GM21737 (cell line): ENCODE measurements around the gene FAM167B.

ENCODE experiments used
- ATAC-seq: cut with Tn5 transposase; IDR thresholded peaks from one replicate; pipeline ENCODE4 v1.9.1; 2021; ENCODE audit warnings: mild to moderate bottlenecking, moderate library complexity; ENCODE audit not compliant: unreplicated experiment

FAM167B gene

GRCh38 chr1:32221980-32222755 is 24.9 kb upstream of the FAM167B start, which contains the start of the genes EIF3I and TMEM234:
TSS of gene EIF3I (plus strand) at chr1:32222407. CDS start at chr1:32222442, 35 bp downstream.
TSS of gene TMEM234 (minus strand) at chr1:32222353. CDS start at chr1:32222322, 31 bp downstream.
- peak; percentile 83 for ATAC-seq

- ATAC-seq: no peak
These were observed 23.3 kb upstream of the FAM167B start for GRCh38 chr1:32223683-32224082.

GRCh38 chr1:32224285-32224684 is 22.7 kb upstream of the FAM167B start:
- no peak for ATAC-seq

- ATAC-seq: no peak
These were observed 18.3 kb upstream of the FAM167B start for GRCh38 chr1:32228771-32229170.

GRCh38 chr1:32231843-32232432 is 15.1 kb upstream of the FAM167B start:
- ATAC-seq: no peak

GRCh38 chr1:32232558-32233304 is 14.3 kb upstream of the FAM167B start:
- ATAC-seq: no peak

GRCh38 chr1:32234792-32235191 is 12.2 kb upstream of the FAM167B start:
- ATAC-seq: no peak

- ATAC-seq: no peak
These were observed 7.7 kb upstream of the FAM167B start for GRCh38 chr1:32239337-32239736.

- no peak for ATAC-seq
These were observed 7.3 kb upstream of the FAM167B start for GRCh38 chr1:32239790-32240139.

GRCh38 chr1:32240140-32240951 is 6.7 kb upstream of the FAM167B start:
- no peak for ATAC-seq

GRCh38 chr1:32241001-32241763 is 5.8 kb upstream of the FAM167B start:
- no peak for ATAC-seq

- no peak for ATAC-seq
These were observed 4.6 kb upstream of the FAM167B start for GRCh38 chr1:32242341-32242851.

- no peak for ATAC-seq
These were observed 430 bp downstream of the FAM167B start for GRCh38 chr1:32247452-32247851.

GRCh38 chr1:32247983-32248889 is 1.2 kb downstream of the FAM167B start:
- no peak for ATAC-seq

GRCh38 chr1:32249831-32250525 is 3.0 kb downstream of the FAM167B start:
- peak; percentile 56 for ATAC-seq

GRCh38 chr1:32250893-32251716 is 4.1 kb downstream of the FAM167B start, which contains the start of gene LCK:
TSS of gene LCK (plus strand) at chr1:32251265. CDS start at chr1:32274330, 23,065 bp downstream.
- ATAC-seq: no peak
